A549 (cell line): ENCODE results near the gene IGBP1. TPM values are rescaled to one million over a fixed set of nuclear protein-coding genes. Genes with fewer than 3 reads are reported as not detected.
"Not testable (repeated sequence)": the region's sequence is repeated elsewhere in the genome, so short reads cannot be mapped to it uniquely, and the experiment has no call there.

Source experiments
- ATAC-seq, 2 experiments: fragments of 200-7000 bp in 1 of 2; fragments of >200 bp in 1 of 2; cut with Nextera tagmentation in 1 of 2; cut with Tn5 transposase in 1 of 2; 3 replicates each; pipeline versions ENCODE4 v1.8.0 to v1.9.1; 2018 to 2020; ENCODE audit warnings: mild to moderate bottlenecking in 1 of 2, moderate library complexity in 1 of 2
- CTCF ChIA-PET: fragments of 300-600 bp; sonication (Branson Sonifier 250); formaldehyde crosslinking; extraction: SDS; loops from one replicate; lab custom pipeline; 2021; ENCODE audit warnings: antibody characterized with exemption, inconsistent platforms; lab: Yijun Ruan, JAX
- POLR2A ChIA-PET: fragments of 350-600 bp; formaldehyde crosslinking; extraction: SDS; loops from one replicate; lab custom pipeline; 2021; ENCODE audit warnings: antibody characterized with exemption, inconsistent platforms; lab: Yijun Ruan, JAX
- DNase-seq, 2 experiments: peaks; one replicate each; pipeline versions ENCODE4 v3.0.0 to v3.0.0-alpha.2; 2011 to 2016; ENCODE audit warnings: low read depth in 1 of 2, low spot score in 1 of 2
- FAIRE-seq: peaks from 2 replicates; lab custom pipeline; 2011; peaks lifted over from hg19 to GRCh38; lab: Jason Lieb, UNC
- H3K27ac ChIP-seq, 2 experiments: fragments of >200 bp; sonication (Bioruptor Twin); formaldehyde crosslinking; 3 replicates each; pipeline ENCODE4 v1.5.1; 2016 to 2017
- H3K4me1 ChIP-seq: fragments of >200 bp; sonication (Bioruptor Twin); formaldehyde crosslinking; 3 replicates; pipeline ENCODE4 v1.6.1; 2016
- H3K4me2 ChIP-seq: fragments of >200 bp; sonication (Bioruptor Twin); formaldehyde crosslinking; 3 replicates; pipeline ENCODE4 v1.6.1; 2016
- H3K4me3 ChIP-seq: fragments of >200 bp; sonication (Bioruptor Twin); formaldehyde crosslinking; 3 replicates; pipeline ENCODE4 v1.5.1; 2016
- H3K9me3 ChIP-seq: fragments of >200 bp; sonication (Bioruptor Twin); formaldehyde crosslinking; 3 replicates; pipeline ENCODE4 v1.6.1; 2016
- CHD2 ChIP-seq: fragments of 150-350 bp; IDR thresholded peaks from 2 replicates; pipeline ENCODE4 v1.6.1; 2014; ENCODE audit warnings: low read length; ENCODE audit not compliant: partially characterized antibody
- CTCF ChIP-seq: fragments of >200 bp; sonication (Bioruptor Twin); formaldehyde crosslinking; IDR thresholded peaks from 3 replicates; pipeline ENCODE4 v1.5.1; 2016
- EHF ChIP-seq: fragments of 250-450 bp; sonication (Bioruptor Pico); IDR thresholded peaks from 2 replicates; pipeline ENCODE4 v1.5.0; 2020; ENCODE audit warnings: mild to moderate bottlenecking
- HOXA7 ChIP-seq: fragments of 250-450 bp; sonication (Bioruptor Pico); IDR thresholded peaks from 2 replicates; pipeline ENCODE4 v1.5.0; 2020; ENCODE audit warnings: mild to moderate bottlenecking, moderate library complexity
- NPAS2 ChIP-seq: fragments of 250-450 bp; sonication (Bioruptor Pico); IDR thresholded peaks from 2 replicates; pipeline ENCODE4 v1.8.0; 2022; ENCODE audit warnings: mild to moderate bottlenecking, moderate library complexity, borderline replicate concordance
- RAD21 ChIP-seq, 2 experiments: fragments of >200 bp in 1 of 2; sonication (Bioruptor Twin) in 1 of 2; formaldehyde crosslinking in 1 of 2; IDR thresholded peaks in 1 of 2; conservative IDR thresholded peaks in 1 of 2; 2 replicates in 1 of 2; 3 replicates in 1 of 2; pipeline ENCODE4 v1.6.1; 2012 to 2018; ENCODE audit warnings: inconsistent platforms in 1 of 2
- RNF2 ChIP-seq: fragments of 200-600 bp; sonication (generic); IDR thresholded peaks from 2 replicates; pipeline ENCODE4 v1.6.1; 2016; ENCODE audit warnings: low read depth, mild to moderate bottlenecking, antibody characterized with exemption, moderate library complexity, borderline replicate concordance
- SMC3 ChIP-seq: fragments of >200 bp; sonication (Bioruptor Twin); formaldehyde crosslinking; IDR thresholded peaks from 3 replicates; pipeline ENCODE4 v1.6.1; 2018; ENCODE audit warnings: inconsistent platforms
- WGBS: methylation state at CpG from one replicate; pipeline ENCODE4 v1.1.6; 2017; ENCODE audit errors: missing lambda C conversion rate; 5-methylcytosine and 5-hydroxymethylcytosine counted together
- polyA plus RNA-seq, 4 experiments: library from polyadenylated mRNA; depleted of rRNA in 3 of 4; stranded (reverse); fragments of >200 nt; fragmentation: RNase III in 1 of 4; extraction: RNeasy Plus Mini Kit Qiagen cat#74134 plus additional on column Dnase treatment in 1 of 4; gene quantifications; 2 replicates in 3 of 4; 3 replicates in 1 of 4; pipeline ENCODE4 v1.2.3, GENCODE V29; 2011 to 2017
- TF ChIP-seq, protein P1 (sequence below): IDR thresholded peaks from 2 replicates; pipeline ENCODE4 v1.6.1; 2012

Gene IGBP1
- polyA plus RNA-seq, 2 of the 4 experiments (the other 2 are of a cell fraction) = 54.0 to 106 TPM

- ATAC-seq (peak; percentile 92), DNase-seq (peak; percentile 42 to 77), FAIRE-seq (peak; percentile 94)
- TF ChIP-seq RNF2 = peak; percentile 67; the same call in 1 of the 2 replicates
- TF ChIP-seq RAD21 (conservative IDR thresholded peaks at IDR 0.05 in 1 of 2, IDR thresholded peaks at IDR 0.05 in 1 of 2) = peak; percentile 60 to 70
- TF ChIP-seq HOXA7 (CRISPR knock-in tag) = no peak
- TF ChIP-seq SMC3 = peak; percentile 54; the same call in 2 of the 3 replicates
- TF ChIP-seq CTCF = peak; percentile 57
- H3K4me3 ChIP-seq = no peak overlapping the region
- H3K27ac ChIP-seq = no peak overlapping the region
- peaks cover 2% of the 10 kb centered on the region; the same call in 1 of the 3 replicates for H3K9me3 ChIP-seq
- no peaks in the 10 kb centered on the region for H3K4me1 ChIP-seq
- ChIA-PET CTCF (interaction anchor here (0.6 to 3.2 kb wide), 19 partner anchors 10 to 750 kb away, joined by 3 to 13 read pairs (median 3); partner anchors contain the start of genes IGBP1 and P2RY4), POLR2A (no interaction called here)
- peak overlapping the region; percentile 24 for H3K4me2 ChIP-seq
- 3% methylated on average over 12 of the region's 12 CpGs for WGBS
These were observed 63.9 kb downstream of the IGBP1 start for GRCh38 chrX:70196961-70197720.

- TF ChIP-seq CHD2 = no peak
- TF ChIP-seq, all 56 proteins: peak for 0
- FAIRE-seq (peak; percentile 49), DNase-seq (no peak), ATAC-seq (no peak)
- no peaks in the 10 kb centered on the region for H3K4me1 ChIP-seq
- WGBS = 44% methylated on average over 3 of the region's 5 CpGs
- CTCF ChIA-PET = no interaction called here
- no peak overlapping the region for H3K27ac ChIP-seq
- H3K4me3 ChIP-seq = no peak overlapping the region
- no peak overlapping the region for H3K4me2 ChIP-seq
- H3K9me3 ChIP-seq = no peaks in the 10 kb centered on the region
- POLR2A ChIA-PET = no interaction called here
These were observed 68.5 kb downstream of the IGBP1 start for GRCh38 chrX:70201732-70202131.

DNA sequence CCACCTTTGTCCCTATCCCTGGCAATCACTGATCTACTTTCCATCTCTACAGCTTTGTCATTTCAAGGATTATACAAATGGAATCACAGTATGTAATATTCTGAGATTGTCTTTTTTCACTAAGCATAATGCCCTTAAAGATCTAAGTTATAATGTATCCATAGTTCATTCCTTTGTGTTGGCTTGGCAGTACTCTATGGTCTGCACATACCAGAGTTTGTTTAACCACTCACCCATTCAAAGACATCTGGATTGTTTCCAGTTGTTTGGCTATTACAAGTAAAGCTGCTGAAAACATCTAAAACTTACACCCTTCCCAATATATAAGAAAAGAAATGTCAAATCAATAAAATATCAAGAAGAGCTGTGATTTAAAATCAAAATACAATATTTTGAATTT, 75.2 kb downstream of the IGBP1 start:
- ATAC-seq = no peak

DNA sequence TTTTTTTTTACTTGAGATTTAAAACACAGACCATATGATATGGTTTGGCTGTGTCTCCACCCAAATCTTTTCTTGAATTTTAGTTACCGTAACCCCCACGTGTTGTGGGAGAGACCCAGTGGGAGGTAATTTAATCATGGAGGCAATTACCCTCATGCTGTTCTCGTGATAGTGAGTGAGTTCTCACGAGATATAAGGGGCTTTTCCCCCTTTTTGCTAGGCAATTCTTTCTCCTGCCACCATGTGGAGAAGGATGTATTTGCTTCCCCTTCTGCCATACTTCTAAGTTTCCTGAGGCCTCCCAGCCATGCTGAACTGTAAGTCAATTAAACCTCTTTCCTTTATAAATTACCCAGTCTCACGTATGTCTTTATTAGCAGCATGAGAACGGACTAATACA, 76.3 kb downstream of the IGBP1 start:
- FAIRE-seq, H3K9me3 ChIP-seq, H3K4me1 ChIP-seq, H3K4me2 ChIP-seq, POLR2A ChIA-PET, H3K4me3 ChIP-seq, ATAC-seq, H3K27ac ChIP-seq: not testable (repeated sequence)
- DNase-seq = peak in 1 of 2 experiments; percentile 9
- 41% methylated on average over 6 of the region's 6 CpGs for WGBS
- CTCF ChIA-PET = interaction anchor here (0.6 kb wide), 1 partner anchor 53 kb away, joined by 3 read pairs; no protein-coding TSS in a partner anchor

More for the DNA sequence above, 75.2 kb downstream of the IGBP1 start:
- Histone ChIP-seq H3K4me3 (no peak overlapping the region), H3K4me2 (no peak overlapping the region)
- DNase-seq = no peak
- POLR2A ChIA-PET = no interaction called here
- TF ChIP-seq, protein P1, sequence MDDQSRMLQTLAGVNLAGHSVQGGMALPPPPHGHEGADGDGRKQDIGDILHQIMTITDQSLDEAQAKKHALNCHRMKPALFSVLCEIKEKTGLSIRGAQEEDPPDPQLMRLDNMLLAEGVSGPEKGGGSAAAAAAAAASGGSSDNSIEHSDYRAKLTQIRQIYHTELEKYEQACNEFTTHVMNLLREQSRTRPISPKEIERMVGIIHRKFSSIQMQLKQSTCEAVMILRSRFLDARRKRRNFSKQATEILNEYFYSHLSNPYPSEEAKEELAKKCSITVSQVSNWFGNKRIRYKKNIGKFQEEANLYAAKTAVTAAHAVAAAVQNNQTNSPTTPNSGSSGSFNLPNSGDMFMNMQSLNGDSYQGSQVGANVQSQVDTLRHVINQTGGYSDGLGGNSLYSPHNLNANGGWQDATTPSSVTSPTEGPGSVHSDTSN = no peak
- TF ChIP-seq NPAS2 (CRISPR knock-in tag) (no peak), EHF (CRISPR knock-in tag) (no peak)
- TF ChIP-seq, all 56 proteins: peak for 0
- Histone ChIP-seq H3K27ac (no peak overlapping the region), H3K4me1 (no peaks in the 10 kb centered on the region), H3K9me3 (no peaks in the 10 kb centered on the region)
- FAIRE-seq = no peak
- CTCF ChIA-PET = no interaction called here

Other genes starting within 250 kb of the IGBP1 start
- not detected in 2 replicates for gene AWAT2, start 83.5 kb upstream of the IGBP1 start, polyA plus RNA-seq (2011; rRNA removed)
- gene AWAT2, start 83.5 kb upstream of the IGBP1 start, polyA plus RNA-seq (2017; fragmentation: RNase III; extraction: RNeasy Plus Mini Kit Qiagen cat#74134 plus additional on column Dnase treatment) = not detected in 3 replicates
- gene OTUD6A, start 71.0 kb upstream of the IGBP1 start, polyA plus RNA-seq (2011; rRNA removed) = not detected in 2 replicates
- not detected in 3 replicates for gene OTUD6A, start 71.0 kb upstream of the IGBP1 start, polyA plus RNA-seq (2017; fragmentation: RNase III; extraction: RNeasy Plus Mini Kit Qiagen cat#74134 plus additional on column Dnase treatment)
- not detected in 2 replicates for gene DGAT2L6, start 44.0 kb downstream of the IGBP1 start, polyA plus RNA-seq (2011; rRNA removed)
- not detected in 3 replicates for gene DGAT2L6, start 44.0 kb downstream of the IGBP1 start, polyA plus RNA-seq (2017; fragmentation: RNase III; extraction: RNeasy Plus Mini Kit Qiagen cat#74134 plus additional on column Dnase treatment)
- gene AWAT1, start 101.2 kb downstream of the IGBP1 start, polyA plus RNA-seq (2011; rRNA removed) = not detected in 2 replicates
- not detected in 3 replicates for gene AWAT1, start 101.2 kb downstream of the IGBP1 start, polyA plus RNA-seq (2017; fragmentation: RNase III; extraction: RNeasy Plus Mini Kit Qiagen cat#74134 plus additional on column Dnase treatment)
- gene P2RY4, start 126.8 kb downstream of the IGBP1 start, polyA plus RNA-seq (2011; rRNA removed) = 0.06 and 0.19 TPM in 2 replicates
- not detected in 3 replicates for gene P2RY4, start 126.8 kb downstream of the IGBP1 start, polyA plus RNA-seq (2017; fragmentation: RNase III; extraction: RNeasy Plus Mini Kit Qiagen cat#74134 plus additional on column Dnase treatment)
- not detected in 2 replicates for gene ARR3, start 134.9 kb downstream of the IGBP1 start, polyA plus RNA-seq (2011; rRNA removed)
- gene ARR3, start 134.9 kb downstream of the IGBP1 start, polyA plus RNA-seq (2017; fragmentation: RNase III; extraction: RNeasy Plus Mini Kit Qiagen cat#74134 plus additional on column Dnase treatment) = not detected in 3 replicates
- gene RAB41, start 148.7 kb downstream of the IGBP1 start, polyA plus RNA-seq (2011; rRNA removed) = not detected in 2 replicates
- not detected in 3 replicates for gene RAB41, start 148.7 kb downstream of the IGBP1 start, polyA plus RNA-seq (2017; fragmentation: RNase III; extraction: RNeasy Plus Mini Kit Qiagen cat#74134 plus additional on column Dnase treatment)
- 133 and 159 TPM in 2 replicates for gene PDZD11, start 156.5 kb downstream of the IGBP1 start, polyA plus RNA-seq (2011; rRNA removed)
- gene PDZD11, start 156.5 kb downstream of the IGBP1 start, polyA plus RNA-seq (2017; fragmentation: RNase III; extraction: RNeasy Plus Mini Kit Qiagen cat#74134 plus additional on column Dnase treatment) = 78.5 to 86.5 TPM (median 83.4 TPM) in 3 replicates
- 34.5 and 46.6 TPM in 2 replicates for gene KIF4A, start 156.7 kb downstream of the IGBP1 start, polyA plus RNA-seq (2011; rRNA removed)
- gene KIF4A, start 156.7 kb downstream of the IGBP1 start, polyA plus RNA-seq (2017; fragmentation: RNase III; extraction: RNeasy Plus Mini Kit Qiagen cat#74134 plus additional on column Dnase treatment) = 26.5 to 29.1 TPM (median 27.9 TPM) in 3 replicates